ENCODE measurements around the gene RPH3AL. TPM values are rescaled to one million over a fixed set of nuclear protein-coding genes. Genes with fewer than 3 reads are reported as not detected.

The RPH3AL gene
- total RNA-seq, 4 donors from 2014 or later = 10.0 to 51.1 (median 25.7) TPM

- DNase-seq (ENCODE audit: low spot score) (no peak), ATAC-seq (ENCODE audit: low FRiP score) (no peak)
- TF ChIP-seq, protein P1, sequence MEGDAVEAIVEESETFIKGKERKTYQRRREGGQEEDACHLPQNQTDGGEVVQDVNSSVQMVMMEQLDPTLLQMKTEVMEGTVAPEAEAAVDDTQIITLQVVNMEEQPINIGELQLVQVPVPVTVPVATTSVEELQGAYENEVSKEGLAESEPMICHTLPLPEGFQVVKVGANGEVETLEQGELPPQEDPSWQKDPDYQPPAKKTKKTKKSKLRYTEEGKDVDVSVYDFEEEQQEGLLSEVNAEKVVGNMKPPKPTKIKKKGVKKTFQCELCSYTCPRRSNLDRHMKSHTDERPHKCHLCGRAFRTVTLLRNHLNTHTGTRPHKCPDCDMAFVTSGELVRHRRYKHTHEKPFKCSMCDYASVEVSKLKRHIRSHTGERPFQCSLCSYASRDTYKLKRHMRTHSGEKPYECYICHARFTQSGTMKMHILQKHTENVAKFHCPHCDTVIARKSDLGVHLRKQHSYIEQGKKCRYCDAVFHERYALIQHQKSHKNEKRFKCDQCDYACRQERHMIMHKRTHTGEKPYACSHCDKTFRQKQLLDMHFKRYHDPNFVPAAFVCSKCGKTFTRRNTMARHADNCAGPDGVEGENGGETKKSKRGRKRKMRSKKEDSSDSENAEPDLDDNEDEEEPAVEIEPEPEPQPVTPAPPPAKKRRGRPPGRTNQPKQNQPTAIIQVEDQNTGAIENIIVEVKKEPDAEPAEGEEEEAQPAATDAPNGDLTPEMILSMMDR (IDR thresholded peaks at IDR 0.05) = no peak
These were observed 68.5 kb downstream of the RPH3AL start for GRCh38 chr17:283911-284675.

- ATAC-seq (ENCODE audit: low FRiP score) = no peak
- DNase-seq (ENCODE audit: low spot score) = no peak
- TF ChIP-seq, protein P1 (IDR thresholded peaks at IDR 0.05) = no peak
These were observed 69.4 kb downstream of the RPH3AL start for GRCh38 chr17:282912-283882.

DNA sequence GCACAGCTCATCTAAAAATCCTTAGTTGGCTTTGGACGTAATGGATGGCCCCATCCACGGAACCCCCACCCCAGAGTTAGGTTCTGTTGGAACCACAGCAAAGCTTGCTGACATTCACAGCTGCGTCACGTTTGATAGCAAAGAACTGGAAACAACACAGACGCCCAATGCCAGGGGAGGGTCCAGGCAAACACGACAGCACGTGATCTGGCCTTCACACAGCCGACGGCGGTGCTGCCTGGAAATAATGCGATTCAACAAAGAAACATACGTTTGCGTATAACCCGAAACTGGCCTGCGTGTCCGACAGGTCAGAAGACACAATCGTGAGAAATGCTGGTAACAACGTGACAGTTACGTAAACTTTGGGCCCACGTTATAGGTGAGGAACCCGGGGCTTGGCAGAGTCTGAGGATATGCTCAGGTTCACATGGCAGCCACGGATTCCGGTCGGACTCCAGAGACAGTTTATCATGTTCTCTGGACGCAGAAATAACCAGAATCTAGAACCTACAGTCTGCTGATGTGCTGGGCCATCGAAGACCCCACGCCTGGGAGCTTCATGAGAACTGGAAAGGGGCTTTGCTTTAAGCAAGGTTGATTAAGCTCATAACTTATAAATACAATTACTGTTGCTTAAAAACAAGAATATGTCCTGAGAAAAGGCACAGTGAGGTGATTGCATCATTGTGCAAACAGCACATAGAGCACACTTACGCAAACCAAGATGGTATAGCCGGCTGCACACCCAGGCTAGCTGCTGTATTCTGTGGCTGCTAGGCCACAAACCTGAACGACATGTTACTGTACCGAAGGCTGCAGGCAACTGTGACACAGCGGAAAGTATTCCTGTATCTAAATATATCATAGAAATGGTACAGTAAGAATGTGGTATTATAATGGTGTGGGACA is 70.4 kb downstream of the RPH3AL start:
- TF ChIP-seq, protein P1 (IDR thresholded peaks at IDR 0.05) = no peak
- ATAC-seq (ENCODE audit: low FRiP score) (no peak), DNase-seq (ENCODE audit: low spot score) (no peak)

DNA sequence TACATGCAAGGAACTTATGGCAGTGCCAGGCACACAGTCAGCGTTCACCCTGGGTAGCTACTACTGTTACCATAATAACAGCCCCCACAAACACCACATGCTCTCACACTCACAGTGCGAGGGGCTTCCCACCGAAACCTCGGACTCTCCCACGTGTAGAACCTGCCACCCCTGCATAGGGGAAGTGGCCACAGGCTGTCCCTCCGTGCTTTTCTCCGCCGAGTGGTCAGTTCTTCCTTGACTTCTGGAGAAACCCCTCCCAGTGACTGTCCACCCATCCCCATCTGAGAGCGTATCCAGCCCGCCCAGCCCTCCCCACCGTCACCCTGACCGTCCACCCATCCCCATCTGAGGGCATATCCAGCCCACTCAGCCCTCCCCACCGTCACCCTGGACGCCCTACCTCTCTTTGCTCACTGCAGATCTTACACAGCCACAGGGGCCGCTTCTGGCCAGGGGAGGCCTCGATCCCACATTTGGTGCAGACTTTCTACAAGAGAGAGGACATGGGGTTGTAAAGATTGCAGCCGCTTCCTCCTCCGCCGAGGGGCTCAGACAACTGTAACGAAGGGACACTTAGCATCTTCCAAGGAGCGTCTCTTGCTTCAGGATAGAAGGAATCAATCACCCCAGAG is 71.1 kb downstream of the RPH3AL start:
- no peak for DNase-seq (ENCODE audit: low spot score)
- TF ChIP-seq, protein P1 (IDR thresholded peaks at IDR 0.05) = no peak
- ATAC-seq (ENCODE audit: low FRiP score) = no peak

DNA sequence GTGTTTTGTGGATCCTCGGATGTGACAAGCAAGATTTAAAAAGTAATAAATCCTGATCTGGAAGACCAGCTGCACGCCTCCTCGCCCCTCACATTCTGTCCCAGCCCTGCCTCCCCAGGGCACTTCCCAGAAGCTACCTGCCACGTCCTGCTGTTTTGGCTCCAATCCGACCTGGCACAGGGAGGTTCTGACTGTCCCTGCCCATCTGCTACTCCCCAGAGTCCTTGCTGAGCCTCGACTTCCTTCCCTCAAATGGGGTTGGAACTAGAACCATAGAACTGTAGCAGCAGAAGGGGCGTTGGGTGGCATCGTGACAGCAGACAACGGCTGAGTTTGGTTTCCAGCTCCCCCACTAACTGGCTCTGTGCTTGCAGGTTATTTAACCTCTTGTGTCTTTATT is 71.7 kb downstream of the RPH3AL start:
- ATAC-seq (ENCODE audit: low FRiP score) (no peak), DNase-seq (ENCODE audit: low spot score) (no peak)
- TF ChIP-seq, protein P1 (IDR thresholded peaks at IDR 0.05) = no peak

- TF ChIP-seq, protein P1 (IDR thresholded peaks at IDR 0.05) = no peak
- DNase-seq (ENCODE audit: low spot score) (no peak), ATAC-seq (ENCODE audit: low FRiP score) (no peak)
These were observed 72.4 kb downstream of the RPH3AL start for GRCh38 chr17:280216-280615.

Measured in omental fat pad (tissue), 4 donors.